ENCODE results near the gene HEPH.

HEPH gene

DNA sequence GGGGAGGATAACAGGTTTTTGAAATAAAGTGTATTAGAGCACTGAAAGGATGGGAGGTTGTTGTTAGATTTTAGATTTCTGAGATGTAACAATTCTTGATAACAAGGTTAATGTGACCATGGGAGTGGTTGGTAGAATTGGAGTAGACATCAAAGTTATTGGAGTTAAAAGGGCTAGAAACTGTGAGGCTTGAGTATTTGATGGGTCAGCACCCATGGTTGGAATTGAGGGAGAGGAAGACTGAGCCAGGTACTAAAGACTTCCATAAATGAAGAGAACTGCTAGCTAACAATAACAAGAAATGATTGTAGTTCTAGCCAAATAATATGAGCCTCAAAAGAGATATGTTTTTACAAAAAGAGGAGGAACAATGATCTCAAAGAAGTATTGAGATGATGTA, 98.8 kb downstream of the HEPH start:
- in situ Hi-C loops (cut with MboI; ENCODE audit: low sequenced_read_pairs, unreplicated experiment) = no loop called here
- no peak for DNase-seq (ENCODE audit: low spot score)
- TF ChIP-seq, protein P1, sequence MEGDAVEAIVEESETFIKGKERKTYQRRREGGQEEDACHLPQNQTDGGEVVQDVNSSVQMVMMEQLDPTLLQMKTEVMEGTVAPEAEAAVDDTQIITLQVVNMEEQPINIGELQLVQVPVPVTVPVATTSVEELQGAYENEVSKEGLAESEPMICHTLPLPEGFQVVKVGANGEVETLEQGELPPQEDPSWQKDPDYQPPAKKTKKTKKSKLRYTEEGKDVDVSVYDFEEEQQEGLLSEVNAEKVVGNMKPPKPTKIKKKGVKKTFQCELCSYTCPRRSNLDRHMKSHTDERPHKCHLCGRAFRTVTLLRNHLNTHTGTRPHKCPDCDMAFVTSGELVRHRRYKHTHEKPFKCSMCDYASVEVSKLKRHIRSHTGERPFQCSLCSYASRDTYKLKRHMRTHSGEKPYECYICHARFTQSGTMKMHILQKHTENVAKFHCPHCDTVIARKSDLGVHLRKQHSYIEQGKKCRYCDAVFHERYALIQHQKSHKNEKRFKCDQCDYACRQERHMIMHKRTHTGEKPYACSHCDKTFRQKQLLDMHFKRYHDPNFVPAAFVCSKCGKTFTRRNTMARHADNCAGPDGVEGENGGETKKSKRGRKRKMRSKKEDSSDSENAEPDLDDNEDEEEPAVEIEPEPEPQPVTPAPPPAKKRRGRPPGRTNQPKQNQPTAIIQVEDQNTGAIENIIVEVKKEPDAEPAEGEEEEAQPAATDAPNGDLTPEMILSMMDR (IDR thresholded peaks at IDR 0.05; ENCODE audit: borderline replicate concordance, control extremely low read depth, extremely low read depth, insufficient read depth, missing control alignments) = no peak
